B cell (primary cell): Measurements from ENCODE around the gene LIPE.

Experiments
- EZH2 ChIP-seq: IDR thresholded peaks from 2 replicates; pipeline ENCODE4 v1.6.1; 2012; ENCODE audit warnings: borderline replicate concordance, low read depth, mild to moderate bottlenecking, moderate library complexity, low read length; ENCODE audit not compliant: insufficient read depth, poor library complexity, severe bottlenecking
- TF ChIP-seq, protein P1 (sequence below): fragments of 200-600 bp; IDR thresholded peaks from one replicate; pipeline ENCODE4 v1.8.0; 2022; ENCODE audit warnings: antibody characterized with exemption, mild to moderate bottlenecking

GRCh38 chr19:42419309-42419708 is 7.9 kb downstream of the LIPE start:
- TF ChIP-seq, protein P1, sequence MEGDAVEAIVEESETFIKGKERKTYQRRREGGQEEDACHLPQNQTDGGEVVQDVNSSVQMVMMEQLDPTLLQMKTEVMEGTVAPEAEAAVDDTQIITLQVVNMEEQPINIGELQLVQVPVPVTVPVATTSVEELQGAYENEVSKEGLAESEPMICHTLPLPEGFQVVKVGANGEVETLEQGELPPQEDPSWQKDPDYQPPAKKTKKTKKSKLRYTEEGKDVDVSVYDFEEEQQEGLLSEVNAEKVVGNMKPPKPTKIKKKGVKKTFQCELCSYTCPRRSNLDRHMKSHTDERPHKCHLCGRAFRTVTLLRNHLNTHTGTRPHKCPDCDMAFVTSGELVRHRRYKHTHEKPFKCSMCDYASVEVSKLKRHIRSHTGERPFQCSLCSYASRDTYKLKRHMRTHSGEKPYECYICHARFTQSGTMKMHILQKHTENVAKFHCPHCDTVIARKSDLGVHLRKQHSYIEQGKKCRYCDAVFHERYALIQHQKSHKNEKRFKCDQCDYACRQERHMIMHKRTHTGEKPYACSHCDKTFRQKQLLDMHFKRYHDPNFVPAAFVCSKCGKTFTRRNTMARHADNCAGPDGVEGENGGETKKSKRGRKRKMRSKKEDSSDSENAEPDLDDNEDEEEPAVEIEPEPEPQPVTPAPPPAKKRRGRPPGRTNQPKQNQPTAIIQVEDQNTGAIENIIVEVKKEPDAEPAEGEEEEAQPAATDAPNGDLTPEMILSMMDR, result no peak
- TF ChIP-seq EZH2, result no peak
